ENCODE measurements around the gene SOX15.

DNA sequence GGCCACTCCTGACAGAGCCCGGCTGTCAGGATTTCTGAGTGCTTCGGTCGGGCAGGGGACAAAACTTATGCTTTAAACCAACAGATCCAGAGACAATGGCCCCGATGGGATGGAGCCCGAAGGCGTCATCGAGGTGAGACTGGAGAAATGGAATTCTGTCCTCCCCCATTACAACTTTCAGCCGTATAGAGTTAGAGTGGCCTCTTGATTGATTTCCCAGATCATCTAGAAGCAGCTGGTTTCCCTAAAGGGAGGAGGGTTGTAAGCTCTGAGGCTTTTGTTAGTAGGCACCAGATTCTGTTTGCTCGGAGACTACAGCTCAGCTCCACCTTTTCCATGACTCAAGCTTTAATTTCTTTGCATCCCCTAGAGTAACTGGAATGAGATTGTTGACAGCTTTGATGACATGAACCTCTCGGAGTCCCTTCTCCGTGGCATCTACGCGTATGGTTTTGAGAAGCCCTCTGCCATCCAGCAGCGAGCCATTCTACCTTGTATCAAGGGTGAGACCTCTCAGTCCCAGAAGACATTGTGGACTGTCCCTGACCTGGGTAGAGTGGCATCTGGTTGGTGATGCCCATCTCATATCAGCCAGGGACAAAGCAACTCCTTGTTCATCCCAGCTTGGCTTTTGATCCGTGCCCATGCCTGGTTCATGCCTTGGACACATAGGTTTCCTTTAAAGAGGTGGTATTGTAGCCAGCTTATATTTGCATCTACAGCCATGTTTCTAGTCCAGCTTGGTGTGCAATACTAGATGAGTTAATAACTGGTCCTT is 15.5 kb downstream of the SOX15 start:
- TF ChIP-seq, protein P1, sequence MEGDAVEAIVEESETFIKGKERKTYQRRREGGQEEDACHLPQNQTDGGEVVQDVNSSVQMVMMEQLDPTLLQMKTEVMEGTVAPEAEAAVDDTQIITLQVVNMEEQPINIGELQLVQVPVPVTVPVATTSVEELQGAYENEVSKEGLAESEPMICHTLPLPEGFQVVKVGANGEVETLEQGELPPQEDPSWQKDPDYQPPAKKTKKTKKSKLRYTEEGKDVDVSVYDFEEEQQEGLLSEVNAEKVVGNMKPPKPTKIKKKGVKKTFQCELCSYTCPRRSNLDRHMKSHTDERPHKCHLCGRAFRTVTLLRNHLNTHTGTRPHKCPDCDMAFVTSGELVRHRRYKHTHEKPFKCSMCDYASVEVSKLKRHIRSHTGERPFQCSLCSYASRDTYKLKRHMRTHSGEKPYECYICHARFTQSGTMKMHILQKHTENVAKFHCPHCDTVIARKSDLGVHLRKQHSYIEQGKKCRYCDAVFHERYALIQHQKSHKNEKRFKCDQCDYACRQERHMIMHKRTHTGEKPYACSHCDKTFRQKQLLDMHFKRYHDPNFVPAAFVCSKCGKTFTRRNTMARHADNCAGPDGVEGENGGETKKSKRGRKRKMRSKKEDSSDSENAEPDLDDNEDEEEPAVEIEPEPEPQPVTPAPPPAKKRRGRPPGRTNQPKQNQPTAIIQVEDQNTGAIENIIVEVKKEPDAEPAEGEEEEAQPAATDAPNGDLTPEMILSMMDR (IDR thresholded peaks at IDR 0.05), result no peak
- TF ChIP-seq POLR2A (IDR thresholded peaks at IDR 0.05), result no peak

Measured in lower leg skin (tissue), 3 donors.